Measurements from ENCODE around the gene DCLK1. TPM values are rescaled to one million over a fixed set of nuclear protein-coding genes. Genes with fewer than 3 reads are reported as not detected.

DCLK1 gene
- total RNA-seq, 1 experiment from 2014 or later = 36.2 TPM

DNA sequence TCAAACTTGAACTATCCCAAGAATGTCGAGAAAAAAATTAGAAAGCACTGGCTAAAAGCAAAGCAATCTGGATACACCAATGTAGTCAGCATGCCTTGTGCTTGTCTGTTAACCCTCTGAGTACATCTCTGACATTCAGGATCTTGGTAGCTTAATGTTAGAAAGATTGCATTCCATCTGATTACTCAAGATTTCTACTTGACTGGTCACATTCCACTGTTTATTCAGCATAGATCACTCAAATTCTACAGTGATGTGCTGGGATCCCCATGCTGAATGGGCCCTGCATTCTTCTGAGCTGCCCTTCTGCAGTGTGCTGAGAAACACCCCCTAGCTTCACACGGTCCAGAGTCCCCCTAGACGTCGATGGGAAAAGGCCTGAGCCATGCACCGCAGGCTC, 359.3 kb downstream of the DCLK1 start:
- no peaks in the 10 kb centered on the region for H3K9me3 Mint-ChIP-seq
- no peak overlapping the region for H3K4me3 Mint-ChIP-seq
- Histone ChIP-seq H3K18ac (ENCODE audit: insufficient read length, low read depth, low read length) (no peak overlapping the region), H3K27ac (ENCODE audit: insufficient read length, low read depth, low read length) (no peak overlapping the region), H3K23ac (ENCODE audit: insufficient read length, low read depth, low read length) (no peak overlapping the region), H3K79me2 (ENCODE audit: insufficient read depth, low read length) (no peaks in the 10 kb centered on the region), H2BK15ac (ENCODE audit: low read depth, low read length) (no peak overlapping the region), H3K23me2 (ENCODE audit: insufficient read length, low read depth, low read length, poor library complexity, severe bottlenecking) (no peaks in the 10 kb centered on the region), H3K9ac (ENCODE audit: extremely low read depth, insufficient read length, low read length) (no peak overlapping the region), H4K8ac (replicated peaks; ENCODE audit: insufficient read length, low read depth, low read length) (no peak overlapping the region), H4K20me1 (ENCODE audit: control insufficient read depth, insufficient read depth, insufficient read length) (no peaks in the 10 kb centered on the region), H3K56ac (ENCODE audit: insufficient read length, low read depth, low read length) (no peak overlapping the region), H3K14ac (ENCODE audit: insufficient read depth, low read length) (no peak overlapping the region), H3K79me1 (ENCODE audit: insufficient read depth, low read depth, low read length, poor library complexity, severe bottlenecking) (no peaks in the 10 kb centered on the region), H2AK5ac (ENCODE audit: insufficient read length, low read length) (no peak overlapping the region), H2BK120ac (ENCODE audit: low read depth, low read length, poor library complexity, severe bottlenecking) (no peak overlapping the region), H3T11ph (ENCODE audit: low read length) (no peak overlapping the region), H2BK12ac (ENCODE audit: insufficient read length, low read depth, low read length) (no peak overlapping the region), H3K4me2 (ENCODE audit: insufficient read depth, insufficient read length, low read length) (no peak overlapping the region), H2BK5ac (ENCODE audit: insufficient read length, low read length) (no peak overlapping the region), H2BK20ac (ENCODE audit: low read depth, low read length, poor library complexity, severe bottlenecking) (no peak overlapping the region), H3K27me3 (ENCODE audit: insufficient read depth, low read length) (no peaks in the 10 kb centered on the region), H3K9me3 (ENCODE audit: control insufficient read depth, low read depth, low read length) (no peaks in the 10 kb centered on the region), H2AFZ (ENCODE audit: low read length) (no peak overlapping the region), H3K4ac (ENCODE audit: low read depth, low read length) (no peak overlapping the region), H3K4me1 (ENCODE audit: insufficient read depth, low read length) (no peaks in the 10 kb centered on the region), H4K91ac (ENCODE audit: insufficient read length, low read depth, low read length) (no peak overlapping the region), H4K5ac (ENCODE audit: insufficient read length, low read depth, low read length) (no peak overlapping the region)
- peaks cover 3 to 4% of the 10 kb centered on the region in 2 experiments; a peak in 3 of 4 replicates for H3K4me1 Mint-ChIP-seq
- TF ChIP-seq, protein P1, sequence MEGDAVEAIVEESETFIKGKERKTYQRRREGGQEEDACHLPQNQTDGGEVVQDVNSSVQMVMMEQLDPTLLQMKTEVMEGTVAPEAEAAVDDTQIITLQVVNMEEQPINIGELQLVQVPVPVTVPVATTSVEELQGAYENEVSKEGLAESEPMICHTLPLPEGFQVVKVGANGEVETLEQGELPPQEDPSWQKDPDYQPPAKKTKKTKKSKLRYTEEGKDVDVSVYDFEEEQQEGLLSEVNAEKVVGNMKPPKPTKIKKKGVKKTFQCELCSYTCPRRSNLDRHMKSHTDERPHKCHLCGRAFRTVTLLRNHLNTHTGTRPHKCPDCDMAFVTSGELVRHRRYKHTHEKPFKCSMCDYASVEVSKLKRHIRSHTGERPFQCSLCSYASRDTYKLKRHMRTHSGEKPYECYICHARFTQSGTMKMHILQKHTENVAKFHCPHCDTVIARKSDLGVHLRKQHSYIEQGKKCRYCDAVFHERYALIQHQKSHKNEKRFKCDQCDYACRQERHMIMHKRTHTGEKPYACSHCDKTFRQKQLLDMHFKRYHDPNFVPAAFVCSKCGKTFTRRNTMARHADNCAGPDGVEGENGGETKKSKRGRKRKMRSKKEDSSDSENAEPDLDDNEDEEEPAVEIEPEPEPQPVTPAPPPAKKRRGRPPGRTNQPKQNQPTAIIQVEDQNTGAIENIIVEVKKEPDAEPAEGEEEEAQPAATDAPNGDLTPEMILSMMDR (conservative IDR thresholded peaks at IDR 0.05) = no peak
- no peak for DNase-seq
- H3K27me3 Mint-ChIP-seq (ENCODE audit: low read depth) = no peaks in the 10 kb centered on the region
- no CpG with 5 or more reads among the region's 5 CpGs for WGBS (ENCODE audit: extremely low coverage, insufficient read length, low lambda C conversion rate)
- H3K27ac Mint-ChIP-seq = peak overlapping the region in 1 of 3 experiments; percentile 11; a peak in 1 of 7 replicates
- no peaks in the 10 kb centered on the region for H3K36me3 Mint-ChIP-seq (ENCODE audit: insufficient read depth in 1 of 3, low read depth in 3 of 3)
